ENCODE data around the gene DOCK1.
"Not testable (repeated sequence)": the region's sequence is repeated elsewhere in the genome, so short reads cannot be mapped to it uniquely, and the experiment has no call there.

The DOCK1 gene

GRCh38 chr10:126903656-126904360 is 1.4 kb upstream of the DOCK1 start:
- DNase-seq: no peak

GRCh38 chr10:126904516-126904817 is 761 bp upstream of the DOCK1 start:
- no peak for DNase-seq

GRCh38 chr10:126905776-126906703 is 812 bp downstream of the DOCK1 start:
- no peak for DNase-seq

GRCh38 chr10:126906704-126907422 is 1.6 kb downstream of the DOCK1 start:
- no peak for DNase-seq

- DNase-seq: no peak
These were observed 2.3 kb downstream of the DOCK1 start for GRCh38 chr10:126907423-126907970.

GRCh38 chr10:126908225-126908624 is 3.0 kb downstream of the DOCK1 start:
- no peak for DNase-seq

GRCh38 chr10:126908729-126909128 is 3.5 kb downstream of the DOCK1 start:
- DNase-seq: no peak

GRCh38 chr10:126909147-126909546 is 3.9 kb downstream of the DOCK1 start:
- no peak for DNase-seq

GRCh38 chr10:126910196-126910595 is 5.0 kb downstream of the DOCK1 start:
- DNase-seq: no peak

- no peak for DNase-seq
These were observed 5.6 kb downstream of the DOCK1 start for GRCh38 chr10:126910798-126911197.

GRCh38 chr10:126911301-126911700 is 6.1 kb downstream of the DOCK1 start:
- no peak for DNase-seq

GRCh38 chr10:126913316-126913715 is 8.1 kb downstream of the DOCK1 start:
- DNase-seq: no peak

- DNase-seq: no peak
These were observed 9.3 kb downstream of the DOCK1 start for GRCh38 chr10:126914561-126914960.

GRCh38 chr10:126916952-126917351 is 11.7 kb downstream of the DOCK1 start:
- not testable (repeated sequence) for DNase-seq

- no peak for DNase-seq
These were observed 12.1 kb downstream of the DOCK1 start for GRCh38 chr10:126917375-126917774.

- DNase-seq: no peak
These were observed 13.0 kb downstream of the DOCK1 start for GRCh38 chr10:126917975-126918908.

GRCh38 chr10:126919426-126919825 is 14.2 kb downstream of the DOCK1 start:
- no peak for DNase-seq

GRCh38 chr10:126921162-126921561 is 15.9 kb downstream of the DOCK1 start:
- no peak for DNase-seq

- no peak for DNase-seq
These were observed 16.8 kb downstream of the DOCK1 start for GRCh38 chr10:126921974-126922525.

GRCh38 chr10:126924180-126924914 is 19.1 kb downstream of the DOCK1 start:
- DNase-seq: no peak

- DNase-seq: no peak
These were observed 19.7 kb downstream of the DOCK1 start for GRCh38 chr10:126924915-126925300.

Measured in NCI-H2227 treated with DMSO at 0.1 percent for 48 hours (cell line).